DMS153 treated with DMSO at 0.1 percent for 48 hours (cell line): ENCODE measurements around the gene INPP5E.

ENCODE experiments used
- DNase-seq: peaks from one replicate; lab custom pipeline; 2025; ENCODE audit not compliant: unreplicated experiment; lab: John Stamatoyannopoulos, UW

Gene INPP5E

GRCh38 chr9:136391737-136392537 lies 47.7 kb downstream of the INPP5E start:
- DNase-seq, result no peak

- DNase-seq, result no peak
These were observed 50.2 kb downstream of the INPP5E start for GRCh38 chr9:136389396-136389795.

GRCh38 chr9:136387217-136387616 lies 52.4 kb downstream of the INPP5E start:
- no peak for DNase-seq

GRCh38 chr9:136386018-136386417 lies 53.6 kb downstream of the INPP5E start:
- no peak for DNase-seq

GRCh38 chr9:136385015-136385414 lies 54.6 kb downstream of the INPP5E start:
- no peak for DNase-seq

GRCh38 chr9:136383436-136383835 lies 56.2 kb downstream of the INPP5E start:
- no peak for DNase-seq

- no peak for DNase-seq
These were observed 57.6 kb downstream of the INPP5E start for GRCh38 chr9:136381966-136382513.

- DNase-seq, result no peak
These were observed 58.3 kb downstream of the INPP5E start for GRCh38 chr9:136381311-136381710.

- DNase-seq, result no peak
These were observed 59.3 kb downstream of the INPP5E start for GRCh38 chr9:136380381-136380780.

- DNase-seq, result no peak
These were observed 59.8 kb downstream of the INPP5E start for GRCh38 chr9:136379891-136380290.

GRCh38 chr9:136379401-136379800 lies 60.2 kb downstream of the INPP5E start:
- no peak for DNase-seq

- no peak for DNase-seq
These were observed 60.7 kb downstream of the INPP5E start for GRCh38 chr9:136379003-136379287.
